Epithelial cell of esophagus (primary cell): ENCODE results near the gene PIAS4.

Source experiments
- DNase-seq: peaks from one replicate; pipeline ENCODE4 v3.0.0; 2010; ENCODE audit warnings: low read depth
- H3K4me3 ChIP-seq: 2 replicates; pipeline ENCODE4 v1.5.1; 2011; ENCODE audit warnings: mild to moderate bottlenecking, low read length, control low read depth
- CTCF ChIP-seq: IDR thresholded peaks from 2 replicates; pipeline ENCODE4 v1.5.1; 2011; ENCODE audit warnings: low read depth, mild to moderate bottlenecking, low read length, control low read depth, inconsistent platforms; ENCODE audit not compliant: insufficient read depth; ENCODE audit errors: missing control alignments

The PIAS4 gene

GRCh38 chr19:4082172-4082571, 74.6 kb downstream of the PIAS4 start:
- DNase-seq = no peak
- no peak for TF ChIP-seq CTCF
- H3K4me3 ChIP-seq = no peak overlapping the region

GRCh38 chr19:4083677-4084546, 76.4 kb downstream of the PIAS4 start:
- TF ChIP-seq CTCF = no peak
- no peak for DNase-seq
- no peak overlapping the region for H3K4me3 ChIP-seq

- TF ChIP-seq CTCF = no peak
- no peak for DNase-seq
- H3K4me3 ChIP-seq = no peak overlapping the region
Measured at GRCh38 chr19:4084547-4084877, 77.0 kb downstream of the PIAS4 start.

GRCh38 chr19:4086411-4086867, 78.9 kb downstream of the PIAS4 start:
- no peak for TF ChIP-seq CTCF
- no peak overlapping the region for H3K4me3 ChIP-seq
- DNase-seq = no peak

GRCh38 chr19:4087787-4088679, 80.5 kb downstream of the PIAS4 start:
- DNase-seq = no peak
- TF ChIP-seq CTCF = no peak
- no peak overlapping the region for H3K4me3 ChIP-seq

- H3K4me3 ChIP-seq = no peak overlapping the region
- no peak for DNase-seq
- TF ChIP-seq CTCF = no peak
Measured at GRCh38 chr19:4088975-4089374, 81.4 kb downstream of the PIAS4 start.
